RKO (cell line): ENCODE results near the gene BTG2.

Source experiments
- DNase-seq: peaks from one replicate; pipeline ENCODE4 v3.0.0-alpha.2; 2016; ENCODE audit warnings: low spot score

BTG2 gene

GRCh38 chr1:203317429-203318228 is 12.3 kb downstream of the BTG2 start:
- no peak for DNase-seq

DNA sequence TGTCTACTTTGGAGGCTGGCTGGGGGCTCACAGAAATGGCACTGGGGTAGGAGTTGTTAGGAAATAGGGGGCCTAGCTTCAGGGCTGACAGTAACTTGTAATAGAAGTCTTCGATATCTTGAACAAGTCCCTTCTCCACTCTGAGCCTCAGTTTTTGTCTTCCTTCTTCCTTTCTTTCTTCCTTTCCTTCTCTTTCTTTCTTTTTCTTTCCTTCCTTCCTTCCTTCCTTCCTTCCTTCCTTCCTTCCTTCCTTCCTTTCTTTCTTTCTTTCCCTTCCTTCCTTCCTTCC is 12.9 kb downstream of the BTG2 start:
- no peak for DNase-seq

DNA sequence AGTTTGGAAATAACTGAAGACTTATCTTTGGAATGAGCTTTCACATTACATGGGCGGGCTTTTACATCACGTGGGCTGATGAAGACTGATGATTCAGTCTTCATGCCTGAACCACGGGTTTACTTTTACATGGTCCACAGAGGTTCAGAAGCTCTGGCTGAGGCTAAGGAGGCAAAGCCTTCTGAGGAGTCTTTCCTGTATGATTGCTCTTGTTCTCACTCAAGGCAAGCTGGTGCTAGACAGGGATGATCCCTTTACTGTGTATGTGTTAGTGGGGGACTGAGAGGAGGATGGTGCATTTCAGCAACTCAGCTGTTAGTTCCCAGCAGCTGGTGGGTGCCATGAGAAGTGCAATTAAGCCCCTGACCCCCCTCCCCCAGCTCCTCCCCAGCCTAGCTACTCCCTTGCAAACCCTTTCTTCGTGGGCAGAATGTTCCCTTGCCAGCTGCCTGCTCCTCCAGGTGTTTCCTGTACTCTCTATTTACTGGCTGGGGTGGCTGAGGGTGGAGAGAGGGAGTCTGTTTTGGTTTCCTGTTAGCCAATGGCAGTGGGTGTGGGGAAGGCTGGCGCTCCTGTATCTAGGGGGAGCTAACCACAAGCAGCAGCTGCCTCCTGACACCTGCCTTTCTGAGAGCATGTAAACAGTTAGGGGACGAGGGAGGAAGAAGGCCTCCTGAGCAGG is 15.4 kb downstream of the BTG2 start:
- no peak for DNase-seq

- DNase-seq, result no peak
Measured at GRCh38 chr1:203321273-203322052, 16.1 kb downstream of the BTG2 start.

DNA sequence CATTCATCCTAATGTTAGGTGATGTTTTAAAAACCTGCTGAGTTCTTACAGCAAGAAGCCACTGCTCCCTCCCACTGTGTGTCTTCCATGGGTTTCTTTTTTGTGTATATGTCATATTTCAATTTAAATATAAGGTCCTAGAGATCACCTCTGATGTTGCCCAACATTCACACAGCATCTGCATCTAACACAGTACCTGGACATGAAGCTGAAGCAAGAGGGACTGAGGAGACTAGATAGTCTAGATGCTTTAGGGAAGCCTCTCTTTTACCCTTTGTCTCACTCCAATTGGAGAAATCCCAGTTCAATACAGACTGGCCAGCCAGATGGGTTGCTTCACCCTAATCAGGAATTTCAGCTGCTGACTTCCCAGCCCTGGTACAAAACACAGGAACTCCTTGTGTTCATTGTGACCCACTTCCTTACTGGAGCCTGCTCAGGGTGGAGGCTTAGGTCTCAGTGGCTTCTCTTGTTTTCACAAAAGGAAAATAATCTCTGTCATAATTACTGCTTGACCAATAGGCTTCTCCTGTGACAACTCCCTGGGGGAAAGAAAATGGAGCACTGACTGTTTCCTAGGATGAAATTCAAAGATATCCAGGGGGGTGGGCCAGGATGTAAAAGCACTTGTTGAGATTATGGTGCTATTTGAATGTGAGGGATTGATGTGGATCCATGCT is 17.3 kb downstream of the BTG2 start:
- DNase-seq, result no peak

DNA sequence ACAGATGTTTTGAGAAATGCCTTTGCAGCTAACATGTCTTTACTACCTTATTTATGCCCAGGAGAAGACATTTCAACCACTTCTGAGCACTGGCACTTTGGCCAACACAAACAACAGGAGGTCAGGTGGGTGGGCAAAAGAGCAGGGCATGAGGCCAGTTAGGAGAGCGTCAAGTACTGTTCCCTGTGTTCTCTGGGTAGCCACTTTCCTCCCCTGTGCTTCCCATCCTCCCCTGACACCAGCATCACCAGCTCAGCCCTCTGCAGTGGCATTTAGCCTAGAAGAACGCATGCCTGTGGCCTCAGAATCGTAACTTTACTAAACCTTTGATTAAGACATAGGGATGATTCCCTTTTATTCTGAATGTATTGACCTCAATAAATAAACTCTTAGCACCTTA is 18.3 kb downstream of the BTG2 start:
- DNase-seq, result no peak

- DNase-seq, result no peak
Measured at GRCh38 chr1:203324105-203325025, 19.0 kb downstream of the BTG2 start.

GRCh38 chr1:203325026-203325417 is 19.7 kb downstream of the BTG2 start:
- DNase-seq, result no peak

- no peak for DNase-seq
Measured at GRCh38 chr1:203325418-203326091, 20.2 kb downstream of the BTG2 start.

DNA sequence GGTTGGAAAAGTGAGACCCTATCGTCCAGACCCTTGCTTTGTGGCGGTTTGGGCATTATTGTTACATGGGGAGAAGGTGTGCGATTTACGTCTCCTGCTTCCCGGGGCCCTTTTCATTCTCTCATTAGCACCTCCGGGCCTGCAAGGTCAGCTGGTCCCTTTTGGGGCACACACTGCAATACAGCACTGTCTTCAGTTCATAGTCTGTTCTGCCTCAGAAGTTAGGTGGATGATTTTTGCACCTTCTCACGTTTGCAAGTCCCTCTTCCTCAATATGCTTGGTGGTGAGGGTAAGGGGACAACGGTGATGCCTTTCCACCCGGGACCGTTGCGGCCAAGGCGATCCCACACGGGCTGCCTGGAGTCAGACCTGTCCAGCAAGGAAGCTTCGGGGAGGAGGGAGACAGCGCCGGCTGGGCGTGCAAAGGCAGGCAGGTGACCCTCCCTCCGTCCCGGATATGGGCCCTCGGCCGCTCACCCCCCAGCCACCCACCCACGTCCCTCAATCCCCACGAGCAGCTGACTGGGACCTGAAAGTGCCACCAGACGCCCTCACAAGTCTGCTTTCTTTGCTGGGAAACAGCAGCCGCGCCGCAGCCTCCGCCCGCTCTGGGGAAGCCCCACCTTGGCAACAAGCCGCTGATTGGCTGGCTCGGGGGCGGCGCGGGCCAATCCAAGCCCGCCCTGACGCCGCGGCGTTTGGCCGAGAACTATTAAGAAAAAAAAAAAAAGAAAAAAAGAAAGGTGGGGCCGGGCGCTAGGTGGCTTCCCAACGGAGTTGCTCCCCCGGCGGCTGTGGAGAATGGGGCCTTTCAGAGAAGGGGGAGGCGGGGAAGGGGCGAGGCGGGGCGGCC is 21.7 kb downstream of the BTG2 start:
- peak; percentile 87 for DNase-seq

DNA sequence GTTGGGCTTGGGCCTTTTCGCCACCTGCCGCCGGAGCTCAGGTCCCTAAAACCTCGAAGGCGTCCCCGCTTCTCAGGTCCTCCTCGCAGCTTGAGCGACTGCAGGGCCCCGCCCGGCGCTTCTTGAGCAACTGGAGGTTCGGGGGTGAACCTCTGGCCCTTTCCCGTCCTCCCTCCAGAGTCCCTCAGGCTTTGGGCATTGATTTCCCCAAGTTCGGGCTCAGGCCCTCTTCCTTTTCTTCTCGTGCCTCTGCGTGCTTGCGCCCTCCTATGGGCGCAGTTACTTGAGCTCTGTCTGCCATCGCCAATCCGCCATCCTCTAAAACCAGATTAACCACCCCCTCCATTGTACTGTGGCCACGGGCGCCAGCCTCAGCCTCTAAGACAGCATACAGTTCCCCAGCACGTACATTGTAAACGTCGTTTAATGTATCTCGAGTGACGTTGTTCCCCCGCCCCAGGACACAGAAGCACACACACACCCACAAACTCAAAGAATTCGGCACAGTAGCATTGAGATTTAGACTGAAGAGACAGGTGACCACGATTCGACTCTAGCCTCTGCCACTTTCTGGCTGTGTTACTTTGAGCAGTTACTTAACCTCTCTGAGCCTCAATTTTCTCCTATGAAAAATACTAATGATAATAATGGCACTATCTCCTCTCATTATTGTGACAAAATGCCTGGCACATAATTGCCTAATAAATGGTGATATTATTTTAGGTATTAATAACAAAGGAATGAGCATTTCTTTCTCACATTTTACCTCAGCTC is 22.6 kb downstream of the BTG2 start:
- DNase-seq, result peak; percentile 51

GRCh38 chr1:203328714-203329122 is 23.4 kb downstream of the BTG2 start:
- DNase-seq, result no peak

GRCh38 chr1:203331224-203331623 is 25.9 kb downstream of the BTG2 start:
- no peak for DNase-seq

DNA sequence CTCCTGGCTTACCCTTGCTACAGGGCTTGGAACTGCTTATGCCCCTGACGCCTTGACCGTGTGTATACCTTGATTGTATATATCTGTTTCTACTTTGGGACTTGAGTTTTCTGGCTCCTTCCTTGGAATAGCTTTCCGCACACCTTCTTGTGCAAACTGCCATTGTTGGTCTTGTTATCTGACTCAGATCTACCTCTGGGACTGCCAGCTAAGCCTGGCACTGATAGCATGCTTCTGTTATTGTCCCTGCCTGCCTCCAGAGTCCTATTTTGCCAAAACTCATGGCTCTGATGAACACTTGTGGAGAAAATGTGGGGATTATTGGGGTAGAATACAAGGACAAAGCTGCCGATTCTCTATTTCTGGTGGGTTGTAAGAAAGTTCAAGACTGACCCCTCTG is 30.2 kb downstream of the BTG2 start:
- no peak for DNase-seq

DNA sequence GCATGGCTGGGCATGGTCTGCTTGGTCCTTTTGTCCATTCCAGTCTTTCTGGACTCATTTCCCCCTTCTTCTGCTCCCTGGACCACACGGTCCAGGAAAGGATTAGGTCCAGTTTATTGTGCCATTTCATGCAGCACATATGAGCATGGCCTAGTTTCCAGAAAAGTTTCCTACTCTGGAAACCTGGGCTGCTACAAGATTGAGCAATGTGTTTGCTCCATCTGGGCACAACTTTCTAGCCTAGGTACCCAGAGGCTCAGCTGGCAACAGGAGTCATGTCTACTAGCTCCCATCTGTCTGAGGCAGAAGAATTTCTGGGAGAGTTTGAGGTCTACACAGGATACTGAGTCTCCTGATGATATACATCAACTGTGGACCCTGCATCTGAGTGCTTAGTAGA is 30.8 kb downstream of the BTG2 start:
- DNase-seq, result no peak

- DNase-seq, result peak; percentile 57
Measured at GRCh38 chr1:203338335-203339036, 33.2 kb downstream of the BTG2 start.

GRCh38 chr1:203340112-203340790 is 34.9 kb downstream of the BTG2 start:
- peak; percentile 82 for DNase-seq
